ENCODE results near the gene RERE.

DNA sequence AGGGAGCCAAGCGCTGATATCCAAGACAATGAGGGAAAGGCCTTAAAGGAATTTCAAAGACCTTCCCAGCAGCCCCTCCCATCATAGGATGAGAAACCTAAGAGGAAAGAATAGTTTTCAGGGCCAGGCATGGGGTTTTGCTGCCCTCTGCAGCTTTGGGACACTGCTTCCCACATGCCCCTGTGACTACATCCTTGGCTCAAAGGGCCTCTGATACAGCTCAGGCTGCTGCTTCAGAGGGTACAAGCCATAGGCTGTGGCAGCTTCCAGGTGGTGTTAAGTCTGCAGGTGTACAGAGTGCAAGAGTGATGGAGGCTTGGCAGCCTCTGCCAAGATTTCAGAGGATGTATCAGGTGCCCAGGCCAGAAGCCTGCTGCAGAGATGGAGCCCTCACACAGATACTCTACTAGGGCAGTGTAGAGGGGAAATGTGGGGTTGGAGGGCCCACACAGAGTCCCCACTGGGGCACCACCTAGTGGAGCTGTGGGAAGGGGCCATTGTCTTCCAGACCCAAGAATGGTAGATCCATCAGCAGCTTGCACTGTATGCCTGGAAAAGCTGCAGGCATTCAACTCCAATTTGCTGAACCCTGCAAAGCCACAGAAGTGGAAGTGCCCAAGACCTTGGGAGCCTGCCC is 373.8 kb downstream of the RERE start:
- TF ChIP-seq, protein P1, sequence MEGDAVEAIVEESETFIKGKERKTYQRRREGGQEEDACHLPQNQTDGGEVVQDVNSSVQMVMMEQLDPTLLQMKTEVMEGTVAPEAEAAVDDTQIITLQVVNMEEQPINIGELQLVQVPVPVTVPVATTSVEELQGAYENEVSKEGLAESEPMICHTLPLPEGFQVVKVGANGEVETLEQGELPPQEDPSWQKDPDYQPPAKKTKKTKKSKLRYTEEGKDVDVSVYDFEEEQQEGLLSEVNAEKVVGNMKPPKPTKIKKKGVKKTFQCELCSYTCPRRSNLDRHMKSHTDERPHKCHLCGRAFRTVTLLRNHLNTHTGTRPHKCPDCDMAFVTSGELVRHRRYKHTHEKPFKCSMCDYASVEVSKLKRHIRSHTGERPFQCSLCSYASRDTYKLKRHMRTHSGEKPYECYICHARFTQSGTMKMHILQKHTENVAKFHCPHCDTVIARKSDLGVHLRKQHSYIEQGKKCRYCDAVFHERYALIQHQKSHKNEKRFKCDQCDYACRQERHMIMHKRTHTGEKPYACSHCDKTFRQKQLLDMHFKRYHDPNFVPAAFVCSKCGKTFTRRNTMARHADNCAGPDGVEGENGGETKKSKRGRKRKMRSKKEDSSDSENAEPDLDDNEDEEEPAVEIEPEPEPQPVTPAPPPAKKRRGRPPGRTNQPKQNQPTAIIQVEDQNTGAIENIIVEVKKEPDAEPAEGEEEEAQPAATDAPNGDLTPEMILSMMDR (IDR thresholded peaks at IDR 0.05), result no peak
- TF ChIP-seq POLR2AphosphoS5 (IDR thresholded peaks at IDR 0.05; ENCODE audit: insufficient read depth in 1 of 2, low read depth in 1 of 2) (no peak), POLR2A (IDR thresholded peaks at IDR 0.05) (no peak)
